H1 (cell line): ENCODE results near the gene ESYT1. TPM values are rescaled to one million over a fixed set of nuclear protein-coding genes. Genes with fewer than 3 reads are reported as not detected.

Experiments used
- EGR1 ChIP-seq: IDR thresholded peaks from 2 replicates; pipeline ENCODE4 v1.6.1; 2011; ENCODE audit warnings: low read depth, low read length, borderline replicate concordance
- SIX5 ChIP-seq: IDR thresholded peaks from 2 replicates; pipeline ENCODE4 v1.6.1; 2011; ENCODE audit warnings: mild to moderate bottlenecking, low read depth, low read length
- polyA plus RNA-seq, 7 experiments: library from polyadenylated mRNA; depleted of rRNA in 3 of 7; stranded (reverse) in 5 of 7; unstranded in 2 of 7; fragments of >200 nt in 5 of 7; fragments of 200-250 nt in 2 of 7; gene quantifications; 1 replicate in 5 of 7; 2 replicates in 1 of 7; 4 replicates in 1 of 7; pipeline versions ENCODE4 v1.2.1 to v1.2.3, GENCODE V29; 2011 to 2013; ENCODE audit warnings: missing spikeins in 2 of 7, mixed read lengths in 2 of 7
- total RNA-seq: library from RNA; stranded (reverse); fragmentation: NEBNext Ultra II Directional; extraction: Animal tissue kit (Norgen Biotek cat#: 25700); gene quantifications from 2 replicates; pipeline ENCODE4 v1.2.1, GENCODE V29; 2021

ESYT1 gene
- total and polyA plus RNA-seq, 2 of the 8 experiments (the other 6 are each of a cell fraction or from before 2014, with no cell fraction given) = 86.9 to 165 TPM

- TF ChIP-seq EGR1 (no peak), SIX5 (no peak)
These were observed 15.2 kb downstream of the ESYT1 start (continued) for GRCh38 chr12:56143217-56143616.
